Measurements from ENCODE around the gene DLGAP1. TPM values are rescaled to one million over a fixed set of nuclear protein-coding genes. Genes with fewer than 3 reads are reported as not detected.
"Not testable (repeated sequence)": the region's sequence is repeated elsewhere in the genome, so short reads cannot be mapped to it uniquely, and the experiment has no call there.

The DLGAP1 gene
- total and polyA plus RNA-seq, 2 of the 4 experiments (the other 2 are of a cell fraction): under 0.01 to 0.09 TPM

DNA sequence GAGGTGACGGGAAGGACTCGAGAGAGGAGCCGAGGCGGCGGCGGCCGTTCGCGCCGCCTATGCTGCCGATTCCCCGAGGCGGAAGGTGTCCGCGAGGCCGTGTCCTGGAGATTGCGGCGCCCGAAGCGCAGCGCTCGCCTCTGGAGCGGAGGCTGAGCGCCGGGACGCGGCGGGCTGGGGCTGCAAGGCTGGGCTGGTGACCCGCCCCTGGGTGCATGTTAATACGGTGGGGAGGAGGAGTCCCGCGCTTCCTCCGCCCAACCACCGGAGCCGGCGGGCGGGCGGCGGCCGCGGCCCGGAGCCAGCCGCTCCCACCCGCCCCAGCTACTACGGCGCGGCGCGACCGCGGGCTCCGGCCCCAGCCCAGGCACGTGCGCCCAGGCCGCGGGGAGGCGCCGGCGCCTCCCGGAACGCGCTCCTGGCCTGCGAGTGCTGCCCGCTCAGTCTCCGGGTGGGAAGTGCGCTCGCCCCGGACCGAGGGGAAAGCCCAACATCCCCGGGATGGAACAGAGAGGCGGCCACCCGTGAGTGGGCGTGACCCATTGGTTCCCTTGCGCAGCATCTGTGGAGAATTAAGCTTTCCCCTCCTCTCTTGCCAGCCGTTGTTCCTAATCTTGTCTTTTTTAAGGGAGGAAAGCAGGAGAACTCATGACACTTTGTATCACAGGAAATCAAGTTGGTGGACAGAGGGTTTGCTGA lies at the start of gene DLGAP1 (continued):
- TF ChIP-seq CTCF (conservative IDR thresholded peaks at IDR 0.05; ENCODE audit: low read depth, low read length) (no peak), POLR2A (IDR thresholded peaks at IDR 0.05; ENCODE audit: low read depth, low read length) (no peak)

GRCh38 chr18:4494703-4495284 lies 39.7 kb upstream of the DLGAP1 start:
- POLR2A ChIA-PET (ENCODE audit: unreplicated experiment); ATAC-seq (ENCODE audit: low read depth): not testable (repeated sequence)

More at GRCh38 chr18:4494703-4495284, 39.7 kb upstream of the DLGAP1 start:
- H3K9me1 ChIP-seq (ENCODE audit: insufficient read depth, low read length); H3K18ac ChIP-seq (ENCODE audit: low read depth, low read length); H4K5ac ChIP-seq (ENCODE audit: low read depth, low read length); H3K36me3 ChIP-seq (ENCODE audit: control insufficient read depth, insufficient read depth, low read length); H2AK9ac ChIP-seq (replicated peaks; ENCODE audit: low read depth, low read length, poor library complexity); H4K20me1 ChIP-seq (ENCODE audit: insufficient read depth, low read length); H3K4me2 ChIP-seq (ENCODE audit: low read depth, low read length); H2AFZ ChIP-seq (replicated peaks; ENCODE audit: low read length, poor library complexity); H3K56ac ChIP-seq (ENCODE audit: extremely low read depth, insufficient read depth, low read length); H3K27me3 ChIP-seq (ENCODE audit: control insufficient read depth, insufficient read depth, low read length); H3K4me3 ChIP-seq (ENCODE audit: insufficient read depth, low read depth, low read length); H3K9me3 ChIP-seq (ENCODE audit: control insufficient read depth, insufficient read depth, low read length); H3K4me1 ChIP-seq (ENCODE audit: control insufficient read depth, insufficient read depth, low read length); H4K8ac ChIP-seq (ENCODE audit: low read depth in 2 of 2, low read length in 2 of 2); in situ Hi-C loops (cut with MboI; ENCODE audit: low sequenced_read_pairs); DNase-seq; H3K79me1 ChIP-seq (ENCODE audit: low read depth in 1 of 2, low read length in 2 of 2); BruUV-seq (replicated peaks); H3K4ac ChIP-seq (ENCODE audit: low read depth, low read length); H2BK15ac ChIP-seq (ENCODE audit: low read depth, low read length); H2AK5ac ChIP-seq (ENCODE audit: low read depth, low read length); H2BK20ac ChIP-seq (ENCODE audit: low read depth, low read length); H4K91ac ChIP-seq (ENCODE audit: insufficient read depth, low read depth, low read length); CTCF ChIA-PET; H2BK120ac ChIP-seq (ENCODE audit: low read depth, low read length); H3K9ac ChIP-seq (ENCODE audit: low read depth, low read length); dilution Hi-C loops (cut with HindIII; ENCODE audit: low sequenced_read_pairs, unreplicated experiment); H3K27ac ChIP-seq (ENCODE audit: insufficient read depth, low read length); H3K14ac ChIP-seq (replicated peaks; ENCODE audit: low read depth, low read length); H2BK5ac ChIP-seq (ENCODE audit: low read depth, low read length, poor library complexity, severe bottlenecking); H3K23ac ChIP-seq (ENCODE audit: low read depth, low read length); intact Hi-C loops (cut with micrococcal nuclease): not testable (repeated sequence)
- no CpG with 5 or more reads among the region's 4 CpGs for WGBS, 2 experiments (ENCODE audit: extremely low coverage in 2 of 2, insufficient read length in 1 of 2)
